ENCODE results near the gene RNF222. TPM values are rescaled to one million over a fixed set of nuclear protein-coding genes. Genes with fewer than 3 reads are reported as not detected.

RNF222 gene
- total and polyA plus RNA-seq, 2 donors (not counting 1 experiment from before 2014, with no cell fraction given) = not detected

DNA sequence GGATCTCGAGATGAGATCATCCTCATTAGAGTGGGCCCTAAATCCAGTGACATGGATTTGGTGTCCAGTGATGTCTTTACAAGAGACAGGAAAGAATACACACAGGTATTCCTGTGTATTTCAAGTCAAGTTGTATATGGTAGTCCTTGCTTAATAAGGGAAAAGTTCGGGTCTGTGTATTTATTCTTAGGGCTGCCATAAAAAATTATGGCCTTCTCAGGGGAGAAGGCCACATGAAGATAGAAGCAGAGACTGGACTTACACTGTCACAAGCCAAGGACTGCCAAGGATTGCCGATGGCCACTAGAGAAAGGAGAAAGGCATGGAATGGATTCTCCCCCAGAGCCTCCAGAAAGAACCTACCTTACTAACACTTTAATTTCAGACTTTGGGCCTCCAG is 29.4 kb downstream of the RNF222 start:
- peaks cover 4% of the 10 kb centered on the region for H3K4me1 ChIP-seq (ENCODE audit: control insufficient read depth, extremely low read depth, insufficient read depth, low read length)
- DNase-seq (ENCODE audit: low read depth in 2 of 2) = no peak
- H3K4me3 ChIP-seq (replicated peaks in 1 of 4; ENCODE audit: control extremely low read depth in 1 of 4, insufficient read depth in 1 of 4, low read depth in 3 of 4, low read length in 4 of 4) = no peak overlapping the region
- no peak overlapping the region for H3K9ac ChIP-seq (ENCODE audit: insufficient read depth, low read length)
- H3K36me3 ChIP-seq (ENCODE audit: control insufficient read depth, insufficient read depth, low read length) = peaks cover 3% of the 10 kb centered on the region
- no peak overlapping the region for H2AFZ ChIP-seq (ENCODE audit: low read length)
- H3K9me3 ChIP-seq (ENCODE audit: control insufficient read depth, insufficient read depth, low read depth, low read length) = no peaks in the 10 kb centered on the region
- H3K79me2 ChIP-seq (ENCODE audit: control insufficient read depth, insufficient read depth, low read length) = no peaks in the 10 kb centered on the region
- no peaks in the 10 kb centered on the region for H3K27me3 ChIP-seq (ENCODE audit: control insufficient read depth, insufficient read depth, low read length)
- no peak overlapping the region for H3K27ac ChIP-seq (ENCODE audit: insufficient read depth, low read length)
- no peaks in the 10 kb centered on the region for H4K20me1 ChIP-seq (ENCODE audit: control insufficient read depth, extremely low read depth, insufficient read depth, low read length)
- TF ChIP-seq EZH2 (IDR thresholded peaks at IDR 0.05; ENCODE audit: low read length, missing control alignments) = no peak
- no peak for TF ChIP-seq CTCF (conservative IDR thresholded peaks at IDR 0.05 in 1 of 2, IDR thresholded peaks at IDR 0.05 in 1 of 2; ENCODE audit: low read depth in 1 of 2, low read length in 2 of 2)
- no peak overlapping the region for H3K4me2 ChIP-seq (ENCODE audit: extremely low read depth, insufficient read depth, low read length)

DNA sequence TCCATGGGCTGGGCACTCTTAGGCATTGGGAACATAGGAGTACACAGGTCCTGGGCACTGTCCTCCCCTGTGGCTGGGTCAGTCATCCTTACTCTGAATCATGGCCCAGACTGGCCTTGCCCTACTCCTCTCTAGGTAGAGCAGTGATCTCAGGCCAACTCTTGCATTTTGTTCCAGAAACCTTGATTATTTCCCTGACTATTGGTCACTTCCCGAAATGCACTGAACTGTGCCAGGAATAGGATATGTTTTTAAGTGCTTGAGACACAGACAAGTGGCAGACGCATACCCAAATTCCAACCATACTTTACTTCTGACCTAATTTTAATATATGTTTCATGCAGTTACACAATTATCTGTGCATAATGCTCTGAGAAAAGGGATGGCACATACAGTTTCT is 31.4 kb downstream of the RNF222 start:
- Histone ChIP-seq H4K20me1 (ENCODE audit: control insufficient read depth, extremely low read depth, insufficient read depth, low read length) (no peaks in the 10 kb centered on the region), H3K79me2 (ENCODE audit: control insufficient read depth, insufficient read depth, low read length) (no peaks in the 10 kb centered on the region), H2AFZ (ENCODE audit: low read length) (no peak overlapping the region), H3K27ac (ENCODE audit: insufficient read depth, low read length) (peak overlapping the region; percentile 12), H3K36me3 (ENCODE audit: control insufficient read depth, insufficient read depth, low read length) (peaks cover 3% of the 10 kb centered on the region), H3K4me3 (replicated peaks in 1 of 4; ENCODE audit: control extremely low read depth in 1 of 4, insufficient read depth in 1 of 4, low read depth in 3 of 4, low read length in 4 of 4) (no peak overlapping the region), H3K9ac (ENCODE audit: insufficient read depth, low read length) (no peak overlapping the region), H3K9me3 (ENCODE audit: control insufficient read depth, insufficient read depth, low read depth, low read length) (no peaks in the 10 kb centered on the region), H3K4me2 (ENCODE audit: extremely low read depth, insufficient read depth, low read length) (no peak overlapping the region), H3K27me3 (ENCODE audit: control insufficient read depth, insufficient read depth, low read length) (no peaks in the 10 kb centered on the region), H3K4me1 (ENCODE audit: control insufficient read depth, extremely low read depth, insufficient read depth, low read length) (peaks cover 4% of the 10 kb centered on the region)
- DNase-seq (ENCODE audit: low read depth in 2 of 2) = peak; percentile 72 to 87
- no peak for TF ChIP-seq CTCF (conservative IDR thresholded peaks at IDR 0.05 in 1 of 2, IDR thresholded peaks at IDR 0.05 in 1 of 2; ENCODE audit: low read depth in 1 of 2, low read length in 2 of 2)
- no peak for TF ChIP-seq EZH2 (IDR thresholded peaks at IDR 0.05; ENCODE audit: low read length, missing control alignments)

DNA sequence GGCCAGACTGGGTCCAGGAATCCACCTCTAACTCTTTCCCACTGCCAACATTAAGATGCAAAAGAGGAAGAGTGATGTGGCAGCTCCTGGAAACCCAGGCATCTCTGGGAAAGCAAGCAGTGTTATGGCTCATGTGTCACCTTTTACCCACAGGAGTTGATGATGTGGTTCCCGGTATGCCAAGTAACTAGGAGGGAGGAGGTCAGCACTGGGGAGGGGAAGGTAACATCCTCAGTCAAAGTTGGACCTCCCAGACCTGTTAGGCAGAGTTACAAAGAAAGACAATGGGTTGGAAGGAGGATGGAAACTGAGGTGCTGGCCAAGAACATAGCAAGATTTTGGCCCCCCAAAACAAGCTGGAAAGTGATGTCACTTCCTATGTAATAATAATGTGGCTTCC is 32.5 kb downstream of the RNF222 start:
- TF ChIP-seq EZH2 (IDR thresholded peaks at IDR 0.05; ENCODE audit: low read length, missing control alignments) = no peak
- no peak for TF ChIP-seq CTCF (conservative IDR thresholded peaks at IDR 0.05 in 1 of 2, IDR thresholded peaks at IDR 0.05 in 1 of 2; ENCODE audit: low read depth in 1 of 2, low read length in 2 of 2)
- peaks cover 4% of the 10 kb centered on the region for H3K4me1 ChIP-seq (ENCODE audit: control insufficient read depth, extremely low read depth, insufficient read depth, low read length)

More for the DNA sequence above, 32.5 kb downstream of the RNF222 start:
- DNase-seq (ENCODE audit: low read depth in 2 of 2) = peak; percentile 59 to 76
- no peaks in the 10 kb centered on the region for H3K9me3 ChIP-seq (ENCODE audit: control insufficient read depth, insufficient read depth, low read depth, low read length)
- no peak overlapping the region for H2AFZ ChIP-seq (ENCODE audit: low read length)
- no peaks in the 10 kb centered on the region for H4K20me1 ChIP-seq (ENCODE audit: control insufficient read depth, extremely low read depth, insufficient read depth, low read length)
- H3K36me3 ChIP-seq (ENCODE audit: control insufficient read depth, insufficient read depth, low read length) = peaks cover 3% of the 10 kb centered on the region
- H3K27me3 ChIP-seq (ENCODE audit: control insufficient read depth, insufficient read depth, low read length) = no peaks in the 10 kb centered on the region
- H3K27ac ChIP-seq (ENCODE audit: insufficient read depth, low read length) = no peak overlapping the region
- H3K4me3 ChIP-seq (replicated peaks in 1 of 4; ENCODE audit: control extremely low read depth in 1 of 4, insufficient read depth in 1 of 4, low read depth in 3 of 4, low read length in 4 of 4) = no peak overlapping the region
- no peak overlapping the region for H3K4me2 ChIP-seq (ENCODE audit: extremely low read depth, insufficient read depth, low read length)
- no peak overlapping the region for H3K9ac ChIP-seq (ENCODE audit: insufficient read depth, low read length)
- H3K79me2 ChIP-seq (ENCODE audit: control insufficient read depth, insufficient read depth, low read length) = no peaks in the 10 kb centered on the region

Measured in fibroblast of lung (primary cell).